H9 (cell line): Measurements from ENCODE around the gene ATG5. TPM values are rescaled to one million over a fixed set of nuclear protein-coding genes. Genes with fewer than 3 reads are reported as not detected.

Experiments used
- DNase-seq: peaks from one replicate; pipeline ENCODE4 v3.0.0-alpha.2; 2017
- H2AFZ ChIP-seq: one replicate; pipeline ENCODE4 v1.6.1; 2013; ENCODE audit warnings: mild to moderate bottlenecking, low read length, control low read depth, moderate library complexity
- H2AK5ac ChIP-seq: 2 replicates; pipeline ENCODE4 v1.6.1; 2013; ENCODE audit warnings: low read length, control low read depth, mixed read lengths; ENCODE audit not compliant: insufficient read length
- H2BK120ac ChIP-seq: one replicate; pipeline ENCODE4 v1.6.1; 2013; ENCODE audit warnings: low read depth, mild to moderate bottlenecking, low read length, control low read depth, inconsistent platforms; ENCODE audit not compliant: poor library complexity, severe bottlenecking
- H2BK12ac ChIP-seq: 2 replicates; pipeline ENCODE4 v1.6.1; 2013; ENCODE audit warnings: low read length, control low read depth, mixed read lengths, low read depth; ENCODE audit not compliant: insufficient read length
- H2BK15ac ChIP-seq: 2 replicates; pipeline ENCODE4 v1.6.1; 2013; ENCODE audit warnings: low read depth, low read length, control low read depth
- H2BK20ac ChIP-seq: one replicate; pipeline ENCODE4 v1.6.1; 2013; ENCODE audit warnings: low read depth, mild to moderate bottlenecking, low read length, control low read depth, inconsistent platforms; ENCODE audit not compliant: poor library complexity, severe bottlenecking
- H2BK5ac ChIP-seq: 2 replicates; pipeline ENCODE4 v1.6.1; 2013; ENCODE audit warnings: low read length, control low read depth, mixed read lengths; ENCODE audit not compliant: insufficient read length
- H3K14ac ChIP-seq: 2 replicates; pipeline ENCODE4 v1.6.1; 2013; ENCODE audit warnings: low read length, control low read depth; ENCODE audit not compliant: insufficient read depth
- H3K18ac ChIP-seq: 2 replicates; pipeline ENCODE4 v1.6.1; 2013; ENCODE audit warnings: low read depth, mild to moderate bottlenecking, mixed read lengths, low read length, control low read depth; ENCODE audit not compliant: insufficient read length
- H3K23ac ChIP-seq: 2 replicates; pipeline ENCODE4 v1.6.1; 2013; ENCODE audit warnings: low read length, control low read depth, mixed read lengths, low read depth; ENCODE audit not compliant: insufficient read length
- H3K23me2 ChIP-seq: 2 replicates; pipeline ENCODE4 v1.6.1; 2013; ENCODE audit warnings: low read depth, mild to moderate bottlenecking, mixed read lengths, low read length, control low read depth; ENCODE audit not compliant: insufficient read length, poor library complexity, severe bottlenecking
- H3K27ac ChIP-seq: 2 replicates; pipeline ENCODE4 v1.5.1; 2013; ENCODE audit warnings: low read length, control low read depth, mixed read lengths, low read depth; ENCODE audit not compliant: insufficient read length
- H3K27me3 ChIP-seq: 2 replicates; pipeline ENCODE4 v1.6.1; 2013; ENCODE audit warnings: low read length, control low read depth, inconsistent platforms; ENCODE audit not compliant: insufficient read depth
- H3K4ac ChIP-seq: 2 replicates; pipeline ENCODE4 v1.6.1; 2013; ENCODE audit warnings: low read depth, mild to moderate bottlenecking, control low read depth, inconsistent platforms, low read length, moderate library complexity
- H3K4me1 ChIP-seq: 2 replicates; pipeline ENCODE4 v1.6.1; 2013; ENCODE audit warnings: low read length, control low read depth, inconsistent platforms; ENCODE audit not compliant: insufficient read depth
- H3K4me2 ChIP-seq: 2 replicates; pipeline ENCODE4 v1.6.1; 2013; ENCODE audit warnings: low read length, control low read depth, mixed read lengths; ENCODE audit not compliant: insufficient read length, insufficient read depth
- H3K56ac ChIP-seq: 2 replicates; pipeline ENCODE4 v1.6.1; 2013; ENCODE audit warnings: low read depth, mild to moderate bottlenecking, mixed read lengths, low read length, control low read depth; ENCODE audit not compliant: insufficient read length
- H3K79me1 ChIP-seq: 2 replicates; pipeline ENCODE4 v1.6.1; 2013; ENCODE audit warnings: low read depth, mild to moderate bottlenecking, moderate library complexity, low read length, control low read depth, inconsistent platforms; ENCODE audit not compliant: insufficient read depth, poor library complexity, severe bottlenecking
- H3K79me2 ChIP-seq: 2 replicates; pipeline ENCODE4 v1.6.1; 2013; ENCODE audit warnings: low read length, control low read depth, inconsistent platforms; ENCODE audit not compliant: insufficient read depth
- H3K9ac ChIP-seq: 2 replicates; pipeline ENCODE4 v1.6.1; 2013; ENCODE audit warnings: low read length, control low read depth, mixed read lengths; ENCODE audit not compliant: insufficient read length; ENCODE audit errors: extremely low read depth
- H3K9me3 ChIP-seq: one replicate; pipeline ENCODE4 v1.6.1; 2013; ENCODE audit warnings: low read depth, low read length, inconsistent platforms; ENCODE audit not compliant: control insufficient read depth
- H3T11ph ChIP-seq: one replicate; pipeline ENCODE4 v1.6.1; 2013; ENCODE audit warnings: mild to moderate bottlenecking, low read length, control low read depth, inconsistent platforms
- H4K20me1 ChIP-seq: one replicate; pipeline ENCODE4 v1.6.1; 2013; ENCODE audit not compliant: control insufficient read depth, insufficient read length, insufficient read depth
- H4K5ac ChIP-seq: 2 replicates; pipeline ENCODE4 v1.6.1; 2013; ENCODE audit warnings: low read depth, mild to moderate bottlenecking, mixed read lengths, low read length, control low read depth; ENCODE audit not compliant: insufficient read length
- H4K8ac ChIP-seq: replicated peaks from 2 replicates; pipeline ENCODE4 v1.6.1; 2013; ENCODE audit warnings: low read length, control low read depth, mixed read lengths, low read depth; ENCODE audit not compliant: insufficient read length
- H4K91ac ChIP-seq: 2 replicates; pipeline ENCODE4 v1.6.1; 2013; ENCODE audit warnings: low read depth, mild to moderate bottlenecking, moderate library complexity, mixed read lengths, low read length, control low read depth; ENCODE audit not compliant: insufficient read length
- H3K27ac Mint-ChIP-seq, 3 experiments: 2 replicates in 2 of 3; 3 replicates in 1 of 3; pipeline ENCODE4 v1.8.0; 2020 to 2021; ENCODE audit warnings: mixed read lengths in 3 of 3, mild to moderate bottlenecking in 1 of 3, moderate library complexity in 1 of 3
- H3K27me3 Mint-ChIP-seq: 2 replicates; pipeline ENCODE4 v1.8.0; 2021; ENCODE audit warnings: low read depth, mild to moderate bottlenecking, moderate library complexity, mixed read lengths
- H3K36me3 Mint-ChIP-seq, 3 experiments: 2 replicates in 2 of 3; 3 replicates in 1 of 3; pipeline ENCODE4 v1.8.0; 2020 to 2021; ENCODE audit warnings: low read depth in 3 of 3, mixed read lengths in 3 of 3; ENCODE audit not compliant: insufficient read depth in 1 of 3
- H3K4me1 Mint-ChIP-seq, 2 experiments: 2 replicates each; pipeline ENCODE4 v1.8.0; 2020; ENCODE audit warnings: mixed read lengths in 2 of 2
- H3K4me3 Mint-ChIP-seq, 2 experiments: 2 replicates in 1 of 2; 3 replicates in 1 of 2; pipeline ENCODE4 v1.8.0; 2020 to 2021; ENCODE audit warnings: mild to moderate bottlenecking in 2 of 2, mixed read lengths in 2 of 2, moderate library complexity in 1 of 2
- H3K9me3 Mint-ChIP-seq, 2 experiments: 2 replicates in 1 of 2; 3 replicates in 1 of 2; pipeline ENCODE4 v1.8.0; 2020; ENCODE audit warnings: mild to moderate bottlenecking in 2 of 2, mixed read lengths in 2 of 2, moderate library complexity in 1 of 2
- WGBS: extraction: QIAGEN DNeasy Blood & Tissue Kit; methylation state at CpG from one replicate; pipeline ENCODE4 v1.1.7; 2013; ENCODE audit warnings: missing lambda C conversion rate, low lambda C conversion rate, mixed read lengths; ENCODE audit not compliant: insufficient read length; ENCODE audit errors: extremely low coverage; 5-methylcytosine and 5-hydroxymethylcytosine counted together
- total RNA-seq: library from RNA; stranded (reverse); gene quantifications from 2 replicates; pipeline ENCODE4 v1.2.1, GENCODE V29; 2021
- TF ChIP-seq, protein P1 (sequence below): fragments of 200-600 bp; sonication (generic); conservative IDR thresholded peaks from 3 replicates; pipeline ENCODE4 v1.8.0; 2021; ENCODE audit warnings: antibody characterized with exemption, mild to moderate bottlenecking

ATG5 gene
- total RNA-seq, 1 experiment from 2014 or later, result 36.7 TPM

DNA sequence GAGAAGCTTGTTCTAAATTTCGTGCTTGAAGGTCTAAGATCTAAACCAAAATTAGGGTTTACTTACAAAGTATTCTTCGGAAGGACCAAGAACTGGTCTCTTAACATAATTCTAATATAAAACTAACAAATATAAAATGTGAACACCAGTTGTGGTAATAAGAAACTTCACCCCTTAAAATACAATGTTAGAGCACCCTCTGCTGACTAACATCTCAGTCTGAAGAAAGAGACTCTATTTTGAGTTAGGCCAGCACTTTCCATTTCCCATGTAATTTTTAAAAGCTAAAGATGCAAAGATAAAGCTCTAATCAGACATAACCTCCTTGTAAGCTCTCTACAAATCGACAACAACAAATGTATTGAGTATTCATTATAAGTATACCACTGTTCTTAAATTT is 24.6 kb downstream of the ATG5 start:
- Histone ChIP-seq H2AFZ (no peak overlapping the region), H3K23me2 (no peaks in the 10 kb centered on the region), H3K18ac (no peak overlapping the region), H3K9ac (no peak overlapping the region), H3K79me2 (no peaks in the 10 kb centered on the region; the same call in 1 of the 2 replicates), H3K79me1 (no peaks in the 10 kb centered on the region), H2BK5ac (no peak overlapping the region), H3K9me3 (no peaks in the 10 kb centered on the region), H2BK12ac (no peak overlapping the region), H3K4me2 (no peak overlapping the region), H4K91ac (no peak overlapping the region), H3K27me3 (no peaks in the 10 kb centered on the region), H4K5ac (no peak overlapping the region), H3K23ac (no peak overlapping the region), H4K8ac (no peak overlapping the region), H3K14ac (no peak overlapping the region), H3K4me1 (no peaks in the 10 kb centered on the region), H3K27ac (no peak overlapping the region), H4K20me1 (no peaks in the 10 kb centered on the region), H3T11ph (no peak overlapping the region), H2AK5ac (no peak overlapping the region), H3K4ac (no peak overlapping the region), H3K56ac (no peak overlapping the region), H2BK120ac (no peak overlapping the region), H2BK15ac (no peak overlapping the region), H2BK20ac (no peak overlapping the region)
- no peak overlapping the region for H3K27ac Mint-ChIP-seq
- H3K4me3 Mint-ChIP-seq, result no peak overlapping the region
- TF ChIP-seq, protein P1, sequence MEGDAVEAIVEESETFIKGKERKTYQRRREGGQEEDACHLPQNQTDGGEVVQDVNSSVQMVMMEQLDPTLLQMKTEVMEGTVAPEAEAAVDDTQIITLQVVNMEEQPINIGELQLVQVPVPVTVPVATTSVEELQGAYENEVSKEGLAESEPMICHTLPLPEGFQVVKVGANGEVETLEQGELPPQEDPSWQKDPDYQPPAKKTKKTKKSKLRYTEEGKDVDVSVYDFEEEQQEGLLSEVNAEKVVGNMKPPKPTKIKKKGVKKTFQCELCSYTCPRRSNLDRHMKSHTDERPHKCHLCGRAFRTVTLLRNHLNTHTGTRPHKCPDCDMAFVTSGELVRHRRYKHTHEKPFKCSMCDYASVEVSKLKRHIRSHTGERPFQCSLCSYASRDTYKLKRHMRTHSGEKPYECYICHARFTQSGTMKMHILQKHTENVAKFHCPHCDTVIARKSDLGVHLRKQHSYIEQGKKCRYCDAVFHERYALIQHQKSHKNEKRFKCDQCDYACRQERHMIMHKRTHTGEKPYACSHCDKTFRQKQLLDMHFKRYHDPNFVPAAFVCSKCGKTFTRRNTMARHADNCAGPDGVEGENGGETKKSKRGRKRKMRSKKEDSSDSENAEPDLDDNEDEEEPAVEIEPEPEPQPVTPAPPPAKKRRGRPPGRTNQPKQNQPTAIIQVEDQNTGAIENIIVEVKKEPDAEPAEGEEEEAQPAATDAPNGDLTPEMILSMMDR, result peak; percentile 64
- DNase-seq, result no peak
- no peaks in the 10 kb centered on the region for H3K9me3 Mint-ChIP-seq
- peaks cover 0 to 4% (median 3%) of the 10 kb centered on the region in 3 experiments; a peak in 3 of 7 replicates for H3K36me3 Mint-ChIP-seq
- no peaks in the 10 kb centered on the region for H3K4me1 Mint-ChIP-seq
- WGBS, result no CpG with 5 or more reads among the region's 3 CpGs
- no peaks in the 10 kb centered on the region for H3K27me3 Mint-ChIP-seq
